PC-9 (cell line): ENCODE data around the gene SIGLEC15. TPM values are rescaled to one million over a fixed set of nuclear protein-coding genes. Genes with fewer than 3 reads are reported as not detected.
A peak's percentile ranks its signal among the peaks of the same experiment; 100 is the strongest.

Experiments used
- BruUV-seq: library from RNA; stranded (reverse); fragments of 400-500 nt; replicated peaks from 2 replicates; lab custom pipeline; 2021; lab: Mats Ljungman, UMichigan
- CTCF ChIA-PET: fragments of 300-600 bp; sonication (Branson Sonifier 250); formaldehyde crosslinking; loops from one replicate; lab custom pipeline; 2022; ENCODE audit warnings: antibody characterized with exemption; lab: Charles Lee
- POLR2A ChIA-PET: fragments of 300-600 bp; sonication (Branson Sonifier 250); formaldehyde crosslinking; loops from one replicate; lab custom pipeline; 2022; ENCODE audit warnings: antibody characterized with exemption; ENCODE audit not compliant: unreplicated experiment; lab: Charles Lee
- DNase-seq, 2 experiments: peaks; one replicate each; pipeline versions ENCODE4 v3.0.0 to v3.0.0-alpha.2; 2015 to 2022; ENCODE audit warnings: mixed read lengths in 1 of 2
- H2AFZ ChIP-seq: fragments of 200-600 bp; sonication (generic); 2 replicates; pipeline ENCODE4 v1.8.1; 2017; ENCODE audit warnings: antibody characterized with exemption
- H3F3A ChIP-seq: fragments of 200-600 bp; sonication (generic); 2 replicates; pipeline ENCODE4 v1.8.1; 2017; ENCODE audit warnings: antibody characterized with exemption, mild to moderate bottlenecking, low read depth; ENCODE audit not compliant: insufficient read depth
- H3K27ac ChIP-seq: fragments of 200-600 bp; sonication (generic); 2 replicates; pipeline ENCODE4 v1.6.1; 2016; ENCODE audit warnings: mixed run types
- H3K27me3 ChIP-seq: fragments of 200-600 bp; sonication (generic); 2 replicates; pipeline ENCODE4 v1.6.1; 2016; ENCODE audit warnings: low read depth, mixed run types; ENCODE audit not compliant: insufficient read depth
- H3K36me3 ChIP-seq: fragments of 200-600 bp; sonication (generic); 2 replicates; pipeline ENCODE4 v1.6.1; 2016; ENCODE audit warnings: low read depth, mixed run types
- H3K4me1 ChIP-seq: fragments of 200-600 bp; sonication (generic); replicated peaks from 2 replicates; pipeline ENCODE4 v1.6.1; 2016; ENCODE audit warnings: mixed run types; ENCODE audit not compliant: insufficient read depth
- H3K4me2 ChIP-seq: fragments of 200-600 bp; sonication (generic); 2 replicates; pipeline ENCODE4 v1.6.1; 2017; ENCODE audit warnings: mixed run types
- H3K4me3 ChIP-seq: fragments of 200-600 bp; sonication (generic); 2 replicates; pipeline ENCODE4 v1.6.1; 2016; ENCODE audit warnings: mixed run types
- H3K79me2 ChIP-seq: fragments of 200-600 bp; sonication (generic); 2 replicates; pipeline ENCODE4 v1.6.1; 2017; ENCODE audit warnings: low read depth, mixed run types
- H3K9me2 ChIP-seq: fragments of 200-600 bp; sonication (generic); 2 replicates; pipeline ENCODE4 v1.8.1; 2017; ENCODE audit warnings: mild to moderate bottlenecking; ENCODE audit not compliant: insufficient read depth
- H3K9me3 ChIP-seq: fragments of 200-600 bp; sonication (generic); 2 replicates; pipeline ENCODE4 v1.8.1; 2016; ENCODE audit warnings: low read depth; ENCODE audit not compliant: insufficient read depth
- H4K20me1 ChIP-seq: fragments of 200-600 bp; sonication (generic); 2 replicates; pipeline ENCODE4 v1.8.1; 2017; ENCODE audit not compliant: insufficient read depth
- EZH2 ChIP-seq: fragments of 200-600 bp; sonication (generic); IDR thresholded peaks from 2 replicates; pipeline ENCODE4 v1.8.0; 2017; ENCODE audit warnings: antibody characterized with exemption, low read depth
- intact Hi-C: fragments of 100-400 bp; cut with micrococcal nuclease; formaldehyde crosslinking; loops from one replicate; pipeline ENCODE4 v1.10.0; 2022; ENCODE audit not compliant: unreplicated experiment
- total RNA-seq: library from RNA; stranded (reverse); gene quantifications from 2 replicates; pipeline ENCODE4 v1.2.3, GENCODE V29; 2021
- TF ChIP-seq, protein P1 (sequence below): fragments of 200-600 bp; sonication (generic); conservative IDR thresholded peaks from 2 replicates; pipeline ENCODE4 v1.6.1; 2017; ENCODE audit warnings: mixed run types, antibody characterized with exemption, mild to moderate bottlenecking, moderate library complexity

Gene SIGLEC15
- total RNA-seq, 1 experiment from 2014 or later, result 1.0 TPM

DNA sequence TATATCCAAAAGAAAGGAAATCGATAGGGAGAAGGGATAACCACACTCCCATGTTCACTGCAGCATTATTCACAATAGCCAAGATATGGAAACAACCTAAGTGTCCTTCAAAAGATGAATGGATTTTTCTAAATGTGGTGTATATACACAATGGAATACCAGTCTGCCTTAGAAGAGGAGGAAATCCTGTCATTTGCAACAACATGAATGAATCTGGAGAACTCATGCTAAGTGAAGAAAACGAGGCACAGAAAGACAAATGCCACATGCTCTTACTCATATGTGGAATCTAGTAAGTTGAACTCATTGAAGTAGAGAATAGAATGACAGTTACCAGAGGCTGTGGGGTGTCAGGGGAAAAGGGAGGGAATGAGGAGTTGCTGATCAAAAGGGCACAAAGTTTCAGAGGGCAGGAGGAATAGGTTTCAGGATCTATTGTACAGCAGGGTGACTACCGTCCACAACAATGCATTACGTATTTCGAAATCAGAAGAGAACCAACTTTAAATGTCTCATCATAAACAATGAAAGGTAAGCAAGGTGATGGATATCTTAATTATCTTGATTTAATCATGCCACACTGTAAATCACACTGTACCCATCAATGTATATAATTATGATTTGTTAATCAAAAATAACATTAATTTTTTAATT lies 46.1 kb downstream of the SIGLEC15 start:
- Histone ChIP-seq H3K27me3 (no peaks in the 10 kb centered on the region), H3K4me1 (peaks cover 19% of the 10 kb centered on the region), H3K9me2 (no peaks in the 10 kb centered on the region), H3F3A (peaks cover 18% of the 10 kb centered on the region), H3K4me3 (no peak overlapping the region), H3K27ac (peak overlapping the region; percentile 54), H2AFZ (no peak overlapping the region), H3K36me3 (peaks cover 24% of the 10 kb centered on the region), H3K79me2 (no peaks in the 10 kb centered on the region), H3K4me2 (peak overlapping the region; percentile 12; the same call in 1 of the 2 replicates), H4K20me1 (no peaks in the 10 kb centered on the region), H3K9me3 (no peaks in the 10 kb centered on the region)
- POLR2A ChIA-PET, result no interaction called here
- DNase-seq, result peak; percentile 5 to 84
- TF ChIP-seq, protein P1, sequence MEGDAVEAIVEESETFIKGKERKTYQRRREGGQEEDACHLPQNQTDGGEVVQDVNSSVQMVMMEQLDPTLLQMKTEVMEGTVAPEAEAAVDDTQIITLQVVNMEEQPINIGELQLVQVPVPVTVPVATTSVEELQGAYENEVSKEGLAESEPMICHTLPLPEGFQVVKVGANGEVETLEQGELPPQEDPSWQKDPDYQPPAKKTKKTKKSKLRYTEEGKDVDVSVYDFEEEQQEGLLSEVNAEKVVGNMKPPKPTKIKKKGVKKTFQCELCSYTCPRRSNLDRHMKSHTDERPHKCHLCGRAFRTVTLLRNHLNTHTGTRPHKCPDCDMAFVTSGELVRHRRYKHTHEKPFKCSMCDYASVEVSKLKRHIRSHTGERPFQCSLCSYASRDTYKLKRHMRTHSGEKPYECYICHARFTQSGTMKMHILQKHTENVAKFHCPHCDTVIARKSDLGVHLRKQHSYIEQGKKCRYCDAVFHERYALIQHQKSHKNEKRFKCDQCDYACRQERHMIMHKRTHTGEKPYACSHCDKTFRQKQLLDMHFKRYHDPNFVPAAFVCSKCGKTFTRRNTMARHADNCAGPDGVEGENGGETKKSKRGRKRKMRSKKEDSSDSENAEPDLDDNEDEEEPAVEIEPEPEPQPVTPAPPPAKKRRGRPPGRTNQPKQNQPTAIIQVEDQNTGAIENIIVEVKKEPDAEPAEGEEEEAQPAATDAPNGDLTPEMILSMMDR, result no peak
- no peak for TF ChIP-seq EZH2
- BruUV-seq, result no TSS peak
- intact Hi-C loops, result no loop called here
- CTCF ChIA-PET, result no interaction called here

DNA sequence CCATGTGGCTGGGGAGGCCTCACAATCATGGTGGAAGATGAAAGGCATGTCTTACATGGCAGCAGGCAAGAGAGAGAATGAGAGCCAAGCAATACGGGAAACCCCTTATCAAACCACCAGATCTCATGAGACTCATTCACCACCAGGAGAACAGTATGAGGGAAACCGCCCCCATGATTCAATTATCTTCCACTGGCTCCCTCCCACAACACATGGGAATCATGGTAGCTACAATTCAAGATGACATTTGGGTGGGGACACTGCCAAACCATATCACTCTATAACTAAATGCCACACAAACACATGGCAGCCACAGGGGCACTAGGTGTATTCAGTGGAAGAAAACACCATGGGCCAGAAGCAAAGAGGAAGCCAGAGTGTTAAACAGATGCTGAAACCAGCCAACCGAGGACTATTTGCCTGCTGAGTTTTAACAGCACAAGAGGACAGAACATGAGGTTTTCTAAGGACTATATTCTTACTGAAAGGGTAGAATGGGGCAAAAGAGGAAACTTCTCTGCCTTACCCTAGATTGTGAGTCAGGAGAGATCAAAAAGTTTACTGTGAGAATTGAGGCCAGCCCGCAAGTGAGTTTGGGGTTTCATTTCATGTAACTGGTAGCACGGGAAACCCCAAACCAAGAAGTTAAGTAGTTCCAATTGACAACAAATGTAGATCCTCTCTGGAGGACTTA lies 49.2 kb downstream of the SIGLEC15 start:
- H3K4me2 ChIP-seq, result no peak overlapping the region
- no peak for TF ChIP-seq EZH2
- TF ChIP-seq, protein P1, result no peak
- CTCF ChIA-PET, result no interaction called here
- peaks cover 19% of the 10 kb centered on the region for H3K36me3 ChIP-seq
- H3F3A ChIP-seq, result peaks cover 18% of the 10 kb centered on the region
- no peaks in the 10 kb centered on the region for H3K79me2 ChIP-seq
- H3K4me1 ChIP-seq, result peaks cover 19% of the 10 kb centered on the region
- DNase-seq, result no peak
- H3K27ac ChIP-seq, result no peak overlapping the region
- H4K20me1 ChIP-seq, result no peaks in the 10 kb centered on the region
- no peaks in the 10 kb centered on the region for H3K27me3 ChIP-seq
- no peaks in the 10 kb centered on the region for H3K9me3 ChIP-seq
- intact Hi-C loops, result no loop called here
- H2AFZ ChIP-seq, result no peak overlapping the region
- POLR2A ChIA-PET, result no interaction called here
- no peak overlapping the region for H3K4me3 ChIP-seq
- no peaks in the 10 kb centered on the region for H3K9me2 ChIP-seq
- BruUV-seq, result no TSS peak

DNA sequence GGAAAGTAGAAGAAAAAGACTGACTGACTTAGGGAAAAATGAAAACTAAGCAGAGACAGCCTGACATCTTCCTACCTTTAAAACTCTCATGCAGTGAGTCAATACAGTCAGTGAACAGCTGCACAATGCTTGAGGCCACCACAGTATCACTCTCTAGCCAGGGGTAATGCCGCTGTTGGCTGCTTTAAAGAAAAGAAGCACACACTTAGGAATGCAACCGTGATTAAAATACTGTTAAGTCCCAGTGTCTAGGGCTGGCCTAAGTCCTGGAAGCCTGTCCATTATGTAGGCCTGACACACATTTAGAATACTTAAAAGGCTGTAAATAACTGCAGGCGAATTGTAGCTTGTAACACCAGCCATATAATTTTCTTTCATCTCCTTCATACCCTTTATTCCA lies 50.7 kb downstream of the SIGLEC15 start:
- intact Hi-C loops, result no loop called here
- Histone ChIP-seq H3K4me2 (no peak overlapping the region), H4K20me1 (no peaks in the 10 kb centered on the region), H2AFZ (no peak overlapping the region), H3K9me2 (no peaks in the 10 kb centered on the region), H3K79me2 (no peaks in the 10 kb centered on the region), H3K36me3 (peaks cover 10% of the 10 kb centered on the region; the same call in 1 of the 2 replicates), H3K27me3 (no peaks in the 10 kb centered on the region), H3K4me3 (no peak overlapping the region), H3K9me3 (no peaks in the 10 kb centered on the region), H3K4me1 (peaks cover 15% of the 10 kb centered on the region), H3K27ac (no peak overlapping the region), H3F3A (peaks cover 16% of the 10 kb centered on the region)
- TF ChIP-seq, protein P1, result no peak
- TF ChIP-seq EZH2, result no peak
- BruUV-seq, result no TSS peak
- ChIA-PET POLR2A (no interaction called here), CTCF (no interaction called here)
- no peak for DNase-seq
